Effector memory CD4-positive, alpha-beta T cell (primary cell): ENCODE results near the gene ZNF674.
"Not testable (repeated sequence)": the region's sequence is repeated elsewhere in the genome, so short reads cannot be mapped to it uniquely, and the experiment has no call there.

Experiments used
- DNase-seq, 3 donors: peaks; one replicate each; pipeline ENCODE4 v3.0.0-alpha.2; 2020
- H3K27ac ChIP-seq: 2 replicates; pipeline ENCODE4 v1.7.0; 2013; ENCODE audit warnings: mild to moderate bottlenecking, low read length, moderate library complexity; ENCODE audit not compliant: insufficient read depth, poor library complexity, severe bottlenecking
- H3K27me3 ChIP-seq: replicated peaks from 2 replicates; pipeline ENCODE4 v1.7.0; 2013; ENCODE audit warnings: mild to moderate bottlenecking, low read length; ENCODE audit not compliant: insufficient read depth, control insufficient read depth, poor library complexity, severe bottlenecking
- H3K36me3 ChIP-seq: 2 replicates; pipeline ENCODE4 v1.7.0; 2013; ENCODE audit warnings: mild to moderate bottlenecking, low read length, moderate library complexity; ENCODE audit not compliant: control insufficient read depth, insufficient read depth
- H3K4me1 ChIP-seq: 2 replicates; pipeline ENCODE4 v1.7.0; 2013; ENCODE audit warnings: low read length, mild to moderate bottlenecking; ENCODE audit not compliant: control insufficient read depth, insufficient read depth, poor library complexity, severe bottlenecking
- H3K4me3 ChIP-seq: 2 replicates; pipeline ENCODE4 v1.7.0; 2013; ENCODE audit warnings: low read length, low read depth, mild to moderate bottlenecking; ENCODE audit not compliant: insufficient read depth, poor library complexity, severe bottlenecking
- H3K9me3 ChIP-seq: 2 replicates; pipeline ENCODE4 v1.7.0; 2013; ENCODE audit warnings: mild to moderate bottlenecking, low read length, moderate library complexity; ENCODE audit not compliant: control insufficient read depth

ZNF674 gene

GRCh38 chrX:46547857-46548256, 2.6 kb upstream of the ZNF674 start:
- H3K27me3 ChIP-seq: no peaks in the 10 kb centered on the region
- no peak for DNase-seq
- no peak overlapping the region for H3K27ac ChIP-seq
- no peaks in the 10 kb centered on the region for H3K4me1 ChIP-seq
- no peak overlapping the region for H3K4me3 ChIP-seq
- H3K36me3 ChIP-seq: no peaks in the 10 kb centered on the region
- H3K9me3 ChIP-seq: no peaks in the 10 kb centered on the region

GRCh38 chrX:46544527-46544926, 694 bp downstream of the ZNF674 start:
- not testable (repeated sequence) for H3K36me3 ChIP-seq, H3K9me3 ChIP-seq, DNase-seq, H3K27me3 ChIP-seq, H3K4me1 ChIP-seq
- Histone ChIP-seq H3K4me3 (peak overlapping the region; percentile 74), H3K27ac (peak overlapping the region; percentile 90)

GRCh38 chrX:46543441-46543840, 1.8 kb downstream of the ZNF674 start:
- no peaks in the 10 kb centered on the region for H3K4me1 ChIP-seq
- H3K27me3 ChIP-seq: no peaks in the 10 kb centered on the region
- H3K4me3 ChIP-seq: no peak overlapping the region
- no peak for DNase-seq
- H3K9me3 ChIP-seq: no peaks in the 10 kb centered on the region
- H3K27ac ChIP-seq: no peak overlapping the region
- no peaks in the 10 kb centered on the region for H3K36me3 ChIP-seq

- Histone ChIP-seq H3K9me3 (no peaks in the 10 kb centered on the region), H3K27me3 (no peaks in the 10 kb centered on the region), H3K4me3 (no peak overlapping the region), H3K36me3 (no peaks in the 10 kb centered on the region), H3K27ac (no peak overlapping the region), H3K4me1 (no peaks in the 10 kb centered on the region)
- no peak for DNase-seq
Observed at GRCh38 chrX:46531442-46531841, 13.8 kb downstream of the ZNF674 start.

- not testable (repeated sequence) for H3K4me1 ChIP-seq, H3K9me3 ChIP-seq, H3K27me3 ChIP-seq, H3K27ac ChIP-seq, H3K4me3 ChIP-seq, DNase-seq, H3K36me3 ChIP-seq
Observed at GRCh38 chrX:46530404-46530908, 14.8 kb downstream of the ZNF674 start.

- H3K4me3 ChIP-seq, H3K27me3 ChIP-seq, H3K4me1 ChIP-seq, H3K27ac ChIP-seq, H3K36me3 ChIP-seq, H3K9me3 ChIP-seq, DNase-seq: not testable (repeated sequence)
Observed at GRCh38 chrX:46529740-46530403, 15.3 kb downstream of the ZNF674 start.

- H3K27ac ChIP-seq, H3K9me3 ChIP-seq, DNase-seq, H3K4me3 ChIP-seq, H3K36me3 ChIP-seq, H3K4me1 ChIP-seq, H3K27me3 ChIP-seq: not testable (repeated sequence)
Observed at GRCh38 chrX:46528640-46529039, 16.6 kb downstream of the ZNF674 start.

- Histone ChIP-seq H3K9me3 (no peaks in the 10 kb centered on the region), H3K4me1 (no peaks in the 10 kb centered on the region), H3K4me3 (no peak overlapping the region), H3K27me3 (no peaks in the 10 kb centered on the region), H3K27ac (no peak overlapping the region), H3K36me3 (peaks cover 3% of the 10 kb centered on the region)
- no peak for DNase-seq
Observed at GRCh38 chrX:46506076-46506475, 39.1 kb downstream of the ZNF674 start.

GRCh38 chrX:46502848-46503247, 42.4 kb downstream of the ZNF674 start:
- peaks cover 3% of the 10 kb centered on the region for H3K36me3 ChIP-seq
- H3K27ac ChIP-seq: no peak overlapping the region
- H3K27me3 ChIP-seq: no peaks in the 10 kb centered on the region
- H3K4me3 ChIP-seq: no peak overlapping the region
- peaks cover 8% of the 10 kb centered on the region for H3K9me3 ChIP-seq
- no peaks in the 10 kb centered on the region for H3K4me1 ChIP-seq
- DNase-seq: no peak

- peaks cover 8% of the 10 kb centered on the region for H3K9me3 ChIP-seq
- DNase-seq: no peak
- no peaks in the 10 kb centered on the region for H3K4me1 ChIP-seq
- no peaks in the 10 kb centered on the region for H3K27me3 ChIP-seq
- H3K27ac ChIP-seq: no peak overlapping the region
- H3K36me3 ChIP-seq: peaks cover 3% of the 10 kb centered on the region
- no peak overlapping the region for H3K4me3 ChIP-seq
Observed at GRCh38 chrX:46500054-46500453, 45.2 kb downstream of the ZNF674 start.
